Stimulated activated CD4-positive, alpha-beta T cell treated with anti-CD3 and anti-CD28 coated beads, Interleukin-4, amount 100 ng/mL, for 48 hours (primary cell): Measurements from ENCODE around the gene COLEC12.

Source experiments
- DNase-seq, 2 donors: peaks; one replicate each; pipeline ENCODE4 v3.0.0-alpha.2; 2020; ENCODE audit warnings: low read depth in 2 of 2

Gene COLEC12

GRCh38 chr18:475202-476031 lies 25.1 kb downstream of the COLEC12 start:
- DNase-seq, result no peak

- no peak for DNase-seq
Observed at GRCh38 chr18:474416-474815, 26.1 kb downstream of the COLEC12 start.

- no peak for DNase-seq
Observed at GRCh38 chr18:473802-474201, 26.7 kb downstream of the COLEC12 start.

GRCh38 chr18:471716-472115 lies 28.8 kb downstream of the COLEC12 start:
- no peak for DNase-seq

GRCh38 chr18:470661-471501 lies 29.6 kb downstream of the COLEC12 start:
- DNase-seq, result no peak

GRCh38 chr18:468955-469790 lies 31.3 kb downstream of the COLEC12 start:
- no peak for DNase-seq

GRCh38 chr18:463827-464541 lies 36.5 kb downstream of the COLEC12 start:
- no peak for DNase-seq

GRCh38 chr18:463403-463802 lies 37.1 kb downstream of the COLEC12 start:
- DNase-seq, result no peak

GRCh38 chr18:461762-462161 lies 38.7 kb downstream of the COLEC12 start:
- DNase-seq, result no peak

- DNase-seq, result no peak
Observed at GRCh38 chr18:460791-461190, 39.7 kb downstream of the COLEC12 start.

GRCh38 chr18:459814-460593 lies 40.5 kb downstream of the COLEC12 start:
- DNase-seq, result no peak

- no peak for DNase-seq
Observed at GRCh38 chr18:457521-458412, 42.7 kb downstream of the COLEC12 start.

- no peak for DNase-seq
Observed at GRCh38 chr18:457140-457519, 43.4 kb downstream of the COLEC12 start.

GRCh38 chr18:456361-457139 lies 44.0 kb downstream of the COLEC12 start:
- DNase-seq, result no peak

GRCh38 chr18:453400-453799 lies 47.1 kb downstream of the COLEC12 start:
- no peak for DNase-seq

- no peak for DNase-seq
Observed at GRCh38 chr18:452816-453215, 47.7 kb downstream of the COLEC12 start.

GRCh38 chr18:449374-449773 lies 51.1 kb downstream of the COLEC12 start:
- DNase-seq, result no peak

GRCh38 chr18:448116-448790 lies 52.2 kb downstream of the COLEC12 start:
- DNase-seq, result no peak
